C4-2B (cell line): ENCODE measurements around the gene GIMD1.

ENCODE experiments used
- CTCF ChIP-seq: fragments of 450-650 bp; conservative IDR thresholded peaks from 2 replicates; pipeline ENCODE4 v1.5.1; 2017; ENCODE audit warnings: mild to moderate bottlenecking
- ZFX ChIP-seq: fragments of 450-650 bp; IDR thresholded peaks from 2 replicates; pipeline ENCODE4 v1.6.1; 2017

GRCh38 chr4:106347167-106347566 is 21.4 kb downstream of the GIMD1 start:
- TF ChIP-seq CTCF (no peak), ZFX (no peak)
